IMR-90 (cell line): ENCODE data around the gene RBM48. TPM values are rescaled to one million over a fixed set of nuclear protein-coding genes. Genes with fewer than 3 reads are reported as not detected.

ENCODE experiments used
- ATAC-seq: fragments of 200-7000 bp; cut with Tn5 transposase; 2 replicates; pipeline ENCODE4 v1.9.1; 2020; ENCODE audit warnings: low read depth, mild to moderate bottlenecking, moderate library complexity
- BruUV-seq: library from RNA; stranded (reverse); fragments of 400-500 nt; replicated peaks from 2 replicates; lab custom pipeline; 2021; lab: Mats Ljungman, UMichigan
- CTCF ChIA-PET: fragments of 300-600 bp; formaldehyde crosslinking; extraction: SDS; loops from one replicate; lab custom pipeline; 2021; ENCODE audit warnings: antibody characterized with exemption; lab: Yijun Ruan, JAX
- POLR2A ChIA-PET: fragments of 300-600 bp; sonication (Branson Sonifier 250); formaldehyde crosslinking; loops from one replicate; lab custom pipeline; 2022; ENCODE audit warnings: antibody characterized with exemption; ENCODE audit not compliant: unreplicated experiment; lab: Charles Lee
- DNase-seq: peaks from one replicate; pipeline ENCODE4 v3.0.0; 2013
- H2AFZ ChIP-seq: replicated peaks from 2 replicates; pipeline ENCODE3; 2013; ENCODE audit warnings: low read length, mild to moderate bottlenecking; ENCODE audit not compliant: poor library complexity
- H2AK5ac ChIP-seq: 2 replicates; pipeline ENCODE4 v1.6.1; 2013; ENCODE audit warnings: low read depth, low read length, inconsistent platforms
- H2AK9ac ChIP-seq: replicated peaks from 2 replicates; pipeline ENCODE3; 2013; ENCODE audit warnings: mild to moderate bottlenecking, low read depth, low read length, moderate library complexity; ENCODE audit not compliant: poor library complexity
- H2BK120ac ChIP-seq: 2 replicates; pipeline ENCODE4 v1.6.1; 2013; ENCODE audit warnings: low read depth, low read length, inconsistent platforms
- H2BK15ac ChIP-seq: 3 replicates; pipeline ENCODE4 v1.6.1; 2013; ENCODE audit warnings: low read depth, low read length, inconsistent platforms
- H2BK20ac ChIP-seq: 2 replicates; pipeline ENCODE4 v1.6.1; 2013; ENCODE audit warnings: low read depth, mild to moderate bottlenecking, inconsistent platforms, low read length, moderate library complexity
- H2BK5ac ChIP-seq: 2 replicates; pipeline ENCODE4 v1.6.1; 2013; ENCODE audit warnings: mild to moderate bottlenecking, low read depth, low read length, inconsistent platforms; ENCODE audit not compliant: poor library complexity, severe bottlenecking
- H3K14ac ChIP-seq: replicated peaks from 2 replicates; pipeline ENCODE4 v1.6.1; 2013; ENCODE audit warnings: low read depth, low read length, inconsistent platforms
- H3K18ac ChIP-seq: 2 replicates; pipeline ENCODE4 v1.6.1; 2013; ENCODE audit warnings: low read depth, low read length, control low read depth
- H3K23ac ChIP-seq: 2 replicates; pipeline ENCODE4 v1.6.1; 2013; ENCODE audit warnings: low read depth, low read length, inconsistent platforms
- H3K27ac ChIP-seq: 2 replicates; pipeline ENCODE4 v1.5.1; 2013; ENCODE audit warnings: mild to moderate bottlenecking, control low read depth, low read length; ENCODE audit not compliant: insufficient read depth
- H3K27me3 ChIP-seq: 2 replicates; pipeline ENCODE4 v1.6.1; 2013; ENCODE audit warnings: low read length; ENCODE audit not compliant: control insufficient read depth, insufficient read depth
- H3K36me3 ChIP-seq: 2 replicates; pipeline ENCODE4 v1.6.1; 2013; ENCODE audit warnings: low read length, mixed read lengths; ENCODE audit not compliant: control insufficient read depth, insufficient read depth
- H3K4ac ChIP-seq: 2 replicates; pipeline ENCODE4 v1.6.1; 2013; ENCODE audit warnings: low read depth, low read length, inconsistent platforms
- H3K4me1 ChIP-seq: 2 replicates; pipeline ENCODE4 v1.6.1; 2013; ENCODE audit warnings: low read length, mixed read lengths; ENCODE audit not compliant: control insufficient read depth, insufficient read depth
- H3K4me2 ChIP-seq: 2 replicates; pipeline ENCODE4 v1.6.1; 2013; ENCODE audit warnings: low read depth, mild to moderate bottlenecking, control low read depth, low read length, moderate library complexity
- H3K4me3 ChIP-seq: 2 replicates; pipeline ENCODE4 v1.5.1; 2013; ENCODE audit warnings: low read depth, mild to moderate bottlenecking, control low read depth, low read length, moderate library complexity; ENCODE audit not compliant: insufficient read depth
- H3K56ac ChIP-seq: 2 replicates; pipeline ENCODE4 v1.6.1; 2013; ENCODE audit warnings: low read length, inconsistent platforms; ENCODE audit not compliant: insufficient read depth; ENCODE audit errors: extremely low read depth
- H3K79me1 ChIP-seq, 2 experiments: 2 replicates each; pipeline ENCODE4 v1.6.1; 2013; ENCODE audit warnings: low read length in 2 of 2, inconsistent platforms in 1 of 2, low read depth in 1 of 2
- H3K9ac ChIP-seq: 2 replicates; pipeline ENCODE4 v1.6.1; 2013; ENCODE audit warnings: low read depth, low read length, control low read depth
- H3K9me1 ChIP-seq: 2 replicates; pipeline ENCODE4 v1.6.1; 2013; ENCODE audit warnings: low read length, inconsistent platforms; ENCODE audit not compliant: insufficient read depth
- H3K9me3 ChIP-seq: 2 replicates; pipeline ENCODE4 v1.6.1; 2013; ENCODE audit warnings: low read length; ENCODE audit not compliant: control insufficient read depth, insufficient read depth
- H4K20me1 ChIP-seq: 2 replicates; pipeline ENCODE4 v1.6.1; 2013; ENCODE audit warnings: low read length, inconsistent platforms; ENCODE audit not compliant: insufficient read depth
- H4K5ac ChIP-seq: 2 replicates; pipeline ENCODE4 v1.6.1; 2013; ENCODE audit warnings: mild to moderate bottlenecking, low read depth, low read length, control low read depth
- H4K8ac ChIP-seq, 2 experiments: 2 replicates each; pipeline ENCODE4 v1.6.1; 2013; ENCODE audit warnings: low read depth in 2 of 2, low read length in 2 of 2, control low read depth in 1 of 2, inconsistent platforms in 1 of 2
- H4K91ac ChIP-seq: 2 replicates; pipeline ENCODE4 v1.6.1; 2013; ENCODE audit warnings: low read depth, low read length, inconsistent platforms; ENCODE audit not compliant: insufficient read depth
- BHLHE40 ChIP-seq: fragments of 150-350 bp; IDR thresholded peaks from 2 replicates; pipeline ENCODE4 v1.6.1; 2016; ENCODE audit warnings: mild to moderate bottlenecking, low read depth, low read length
- CEBPB ChIP-seq: IDR thresholded peaks from 2 replicates; pipeline ENCODE4 v1.6.1; 2012; ENCODE audit warnings: low read depth, low read length, improper control_type of control experiment
- ELK1 ChIP-seq: fragments of 150-350 bp; IDR thresholded peaks from 2 replicates; pipeline ENCODE4 v1.6.1; 2016; ENCODE audit warnings: low read depth, mild to moderate bottlenecking, low read length, moderate library complexity, borderline replicate concordance
- NFE2L2 ChIP-seq: fragments of 150-350 bp; IDR thresholded peaks from 2 replicates; pipeline ENCODE4 v1.6.1; 2016; ENCODE audit warnings: low read depth, mild to moderate bottlenecking, low read length
- POLR2A ChIP-seq: IDR thresholded peaks from 2 replicates; pipeline ENCODE4 v1.6.1; 2012; ENCODE audit warnings: mild to moderate bottlenecking, low read depth, low read length
- RAD21 ChIP-seq: IDR thresholded peaks from 2 replicates; pipeline ENCODE4 v1.6.1; 2012; ENCODE audit warnings: low read length, improper control_type of control experiment
- RCOR1 ChIP-seq: IDR thresholded peaks from 2 replicates; pipeline ENCODE4 v1.6.1; 2012; ENCODE audit warnings: mild to moderate bottlenecking, low read length, improper control_type of control experiment; ENCODE audit not compliant: insufficient replicate concordance
- SMC3 ChIP-seq: fragments of 150-350 bp; IDR thresholded peaks from 2 replicates; pipeline ENCODE4 v1.6.1; 2016; ENCODE audit warnings: low read depth, mild to moderate bottlenecking, antibody characterized with exemption, low read length, moderate library complexity
- WGBS, 2 experiments: methylation state at CpG; one replicate each; pipeline versions ENCODE4 v1.1.5 to v1.1.7; 2013; ENCODE audit warnings: missing lambda C conversion rate in 2 of 2; ENCODE audit not compliant: insufficient read length in 1 of 2; ENCODE audit errors: extremely low coverage in 2 of 2; 5-methylcytosine and 5-hydroxymethylcytosine counted together
- dilution Hi-C: fragments of 300-500 bp; cut with HindIII; formaldehyde crosslinking; loops from one replicate; pipeline ENCODE4 v1.14.3; 2018; ENCODE audit warnings: low sequenced_read_pairs; ENCODE audit not compliant: unreplicated experiment
- in situ Hi-C: fragments of 300-500 bp; cut with MboI; formaldehyde crosslinking; loops from 3 replicates; pipeline ENCODE4 v1.14.3; 2019; ENCODE audit warnings: low sequenced_read_pairs, inconsistent platforms, mixed read lengths
- intact Hi-C: fragments of 100-400 bp; cut with micrococcal nuclease; formaldehyde crosslinking; loops from 2 replicates; pipeline ENCODE4 v1.10.0; 2022
- polyA plus RNA-seq, 3 experiments: library from polyadenylated mRNA; depleted of rRNA; stranded (reverse); fragments of >200 nt; gene quantifications; 2 replicates each; pipeline ENCODE4 v1.2.3, GENCODE V29; 2012; ENCODE audit warnings: low replicate concordance in 1 of 3
- total RNA-seq: library from RNA; depleted of rRNA; stranded (reverse); fragments of >200 nt; gene quantifications from 2 replicates; pipeline ENCODE4 v1.2.3, GENCODE V29; 2012
- TF ChIP-seq, protein P1 (sequence below): conservative IDR thresholded peaks from 2 replicates; pipeline ENCODE4 v1.5.1; 2012; ENCODE audit warnings: mild to moderate bottlenecking, low read depth, low read length, improper control_type of control experiment

Gene RBM48
- total and polyA plus RNA-seq, 2 of the 4 experiments (the other 2 are of a cell fraction), result 5.1 to 5.6 TPM

DNA sequence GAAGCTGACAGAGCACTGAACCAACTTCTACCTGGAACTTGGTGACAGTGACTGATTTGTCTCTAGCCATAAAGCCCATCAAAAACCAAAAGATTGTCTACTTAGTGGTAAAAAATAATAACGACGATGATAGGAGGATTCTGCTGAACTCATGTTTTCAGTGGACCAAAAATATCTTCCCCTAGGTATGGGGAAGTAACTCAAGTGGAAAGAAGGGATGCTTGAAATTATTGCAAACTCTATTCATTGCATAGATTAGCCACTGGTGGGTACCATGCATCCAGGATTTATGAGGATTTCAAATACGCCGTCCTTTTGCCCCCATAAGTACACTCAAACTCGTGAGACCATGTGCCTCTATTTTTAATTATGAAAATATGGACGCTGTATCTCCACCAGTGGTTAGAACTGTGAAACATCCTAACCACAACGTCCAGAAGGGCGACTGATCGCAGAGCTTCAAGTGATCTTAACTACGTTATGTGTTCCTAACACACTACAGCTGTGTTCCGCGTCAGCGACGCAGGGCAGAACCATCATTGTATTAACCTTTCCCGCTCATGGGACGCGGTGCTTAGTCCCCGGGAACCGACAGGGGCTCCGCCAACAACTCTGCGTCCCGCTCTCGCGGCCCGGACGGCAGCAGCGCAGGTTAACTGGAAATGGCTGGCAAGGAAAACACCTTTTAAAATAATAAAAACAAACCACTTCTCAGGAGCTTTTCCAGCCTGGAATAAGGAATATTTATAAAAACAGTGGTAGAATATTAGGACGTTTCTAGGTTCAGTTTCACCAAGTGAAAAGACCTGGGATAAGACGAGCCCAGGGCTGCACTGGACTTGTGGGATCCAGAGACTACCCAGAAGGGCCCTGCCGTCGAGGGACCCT lies 1.1 kb upstream of the RBM48 start:
- H2BK120ac ChIP-seq, result no peak overlapping the region
- 0 out of 2 replicates have a peak, but pooled peaks cover 2% of the 10 kb centered on the region for H3K36me3 ChIP-seq
- 0 out of 3 replicates have a peak overlapping the region, but pooled peaks have one; percentile 6 for H2BK15ac ChIP-seq
- CTCF ChIA-PET, result interaction anchor here (1.2 to 1.3 kb wide), 2 partner anchors 9 to 231 kb away, joined by 6 read pairs; no protein-coding TSS in a partner anchor
- H4K5ac ChIP-seq, result no peak overlapping the region; the same call in 1 of the 2 replicates
- POLR2A ChIA-PET, result interaction anchor here (1.0 kb wide), 1 partner anchor 309 kb away, joined by 14 read pairs; the partner anchor contains the start of gene CDK6
- peak overlapping the region; percentile 83 for H2AK9ac ChIP-seq
- peak overlapping the region; percentile 97 for H2AFZ ChIP-seq
- intact Hi-C loops (loop anchor here (1.0 to 5.0 kb wide), 4 partner anchors 60 to 530 kb away; no protein-coding TSS in a partner anchor), dilution Hi-C loops (no loop called here), in situ Hi-C loops (no loop called here)
- 0% methylated on average over 11 of the region's 31 CpGs; no CpG with 5 or more reads in 1 of the 2 experiments for WGBS, 2 experiments
- H3K4me3 ChIP-seq, result peak overlapping the region; percentile 93
- H3K9me1 ChIP-seq, result no peaks in the 10 kb centered on the region; the same call in 1 of the 2 replicates
- no peaks in the 10 kb centered on the region for H4K20me1 ChIP-seq
- no peak; the same call in 1 of the 2 replicates for TF ChIP-seq RAD21
- TF ChIP-seq, protein P1, sequence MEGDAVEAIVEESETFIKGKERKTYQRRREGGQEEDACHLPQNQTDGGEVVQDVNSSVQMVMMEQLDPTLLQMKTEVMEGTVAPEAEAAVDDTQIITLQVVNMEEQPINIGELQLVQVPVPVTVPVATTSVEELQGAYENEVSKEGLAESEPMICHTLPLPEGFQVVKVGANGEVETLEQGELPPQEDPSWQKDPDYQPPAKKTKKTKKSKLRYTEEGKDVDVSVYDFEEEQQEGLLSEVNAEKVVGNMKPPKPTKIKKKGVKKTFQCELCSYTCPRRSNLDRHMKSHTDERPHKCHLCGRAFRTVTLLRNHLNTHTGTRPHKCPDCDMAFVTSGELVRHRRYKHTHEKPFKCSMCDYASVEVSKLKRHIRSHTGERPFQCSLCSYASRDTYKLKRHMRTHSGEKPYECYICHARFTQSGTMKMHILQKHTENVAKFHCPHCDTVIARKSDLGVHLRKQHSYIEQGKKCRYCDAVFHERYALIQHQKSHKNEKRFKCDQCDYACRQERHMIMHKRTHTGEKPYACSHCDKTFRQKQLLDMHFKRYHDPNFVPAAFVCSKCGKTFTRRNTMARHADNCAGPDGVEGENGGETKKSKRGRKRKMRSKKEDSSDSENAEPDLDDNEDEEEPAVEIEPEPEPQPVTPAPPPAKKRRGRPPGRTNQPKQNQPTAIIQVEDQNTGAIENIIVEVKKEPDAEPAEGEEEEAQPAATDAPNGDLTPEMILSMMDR, result 0 out of 2 replicates have a peak, but pooled peaks have one; percentile 5
- TF ChIP-seq BHLHE40, result no peak
- no peak for TF ChIP-seq RCOR1
- TF ChIP-seq CEBPB, result no peak
- no peak for TF ChIP-seq ELK1
- TF ChIP-seq SMC3, result no peak
- no peak for TF ChIP-seq NFE2L2
- TF ChIP-seq POLR2A, result peak; percentile 25; the same call in 1 of the 2 replicates
- no peak overlapping the region; the same call in 1 of the 2 replicates for H2BK20ac ChIP-seq
- H3K27me3 ChIP-seq, result no peaks in the 10 kb centered on the region
- H3K4me1 ChIP-seq, result peaks cover 2% of the 10 kb centered on the region; the same call in 1 of the 2 replicates
- peak overlapping the region in 1 of 2 experiments; percentile 62; a peak in 2 of 4 replicates for H4K8ac ChIP-seq
- H3K23ac ChIP-seq, result peak overlapping the region; percentile 10
- H2BK5ac ChIP-seq, result peak overlapping the region; percentile 41
- peak overlapping the region; percentile 44 for H3K9ac ChIP-seq
- H3K9me3 ChIP-seq, result no peaks in the 10 kb centered on the region
- no peak overlapping the region for H2AK5ac ChIP-seq
- H3K4me2 ChIP-seq, result peak overlapping the region; percentile 97
- 0 out of 2 replicates have a peak overlapping the region, but pooled peaks have one; percentile 15 for H3K14ac ChIP-seq
- H3K56ac ChIP-seq, result no peak overlapping the region
- ATAC-seq (peak; percentile 45), DNase-seq (peak; percentile 55)
- no peak overlapping the region for H3K4ac ChIP-seq
- H3K79me1 ChIP-seq, result peaks cover 26 to 49% of the 10 kb centered on the region in 2 experiments
- peak overlapping the region; percentile 56 for H3K27ac ChIP-seq
- no peak overlapping the region for H4K91ac ChIP-seq
- no TSS peak for BruUV-seq
- no peak overlapping the region for H3K18ac ChIP-seq
